AG09309 (cell line): Measurements from ENCODE around the gene PSMG2.

ENCODE experiments used
- DNase-seq: peaks from one replicate; pipeline ENCODE4 v3.0.0-alpha.2; 2010; ENCODE audit warnings: low read depth
- H3K4me3 ChIP-seq: 2 replicates; pipeline ENCODE4 v1.5.1; 2011; ENCODE audit warnings: mild to moderate bottlenecking, low read depth, low read length, moderate library complexity; ENCODE audit not compliant: control insufficient read depth
- CTCF ChIP-seq: IDR thresholded peaks from 2 replicates; pipeline ENCODE4 v1.5.1; 2011; ENCODE audit warnings: mild to moderate bottlenecking, low read depth, low read length, inconsistent platforms; ENCODE audit not compliant: insufficient read depth, control insufficient read depth; ENCODE audit errors: missing control alignments

PSMG2 gene

GRCh38 chr18:12765126-12765525 lies 62.3 kb downstream of the PSMG2 start:
- DNase-seq: no peak

GRCh38 chr18:12765586-12765985 lies 62.7 kb downstream of the PSMG2 start:
- no peak for DNase-seq
- H3K4me3 ChIP-seq: no peak overlapping the region
- TF ChIP-seq CTCF: no peak

More at GRCh38 chr18:12765126-12765525, 62.3 kb downstream of the PSMG2 start:
- no peak for TF ChIP-seq CTCF
- no peak overlapping the region for H3K4me3 ChIP-seq

GRCh38 chr18:12766986-12767433 lies 64.2 kb downstream of the PSMG2 start:
- no peak overlapping the region for H3K4me3 ChIP-seq
- DNase-seq: no peak
- no peak for TF ChIP-seq CTCF

GRCh38 chr18:12767580-12768155 lies 64.8 kb downstream of the PSMG2 start:
- no peak for TF ChIP-seq CTCF
- DNase-seq: no peak
- no peak overlapping the region for H3K4me3 ChIP-seq

GRCh38 chr18:12768625-12769024 lies 65.8 kb downstream of the PSMG2 start:
- no peak for DNase-seq
- TF ChIP-seq CTCF: no peak
- H3K4me3 ChIP-seq: no peak overlapping the region

GRCh38 chr18:12769136-12769535 lies 66.3 kb downstream of the PSMG2 start:
- TF ChIP-seq CTCF: no peak
- DNase-seq: no peak
- H3K4me3 ChIP-seq: no peak overlapping the region
